22Rv1 (cell line): Measurements from ENCODE around the gene STRIP1.
"Not testable (repeated sequence)": the region's sequence is repeated elsewhere in the genome, so short reads cannot be mapped to it uniquely, and the experiment has no call there.

ENCODE experiments used
- H3K27ac ChIP-seq: fragments of 450-650 bp; 2 replicates; pipeline ENCODE4 v1.5.1; 2017
- CTCF ChIP-seq: fragments of 450-650 bp; IDR thresholded peaks from 2 replicates; pipeline ENCODE4 v1.5.1; 2017; ENCODE audit warnings: mild to moderate bottlenecking
- ZFX ChIP-seq: fragments of 450-650 bp; IDR thresholded peaks from 2 replicates; pipeline ENCODE4 v1.6.1; 2017; ENCODE audit warnings: antibody characterized with exemption, borderline replicate concordance

The STRIP1 gene

GRCh38 chr1:110017792-110018191, 16.6 kb upstream of the STRIP1 start:
- H3K27ac ChIP-seq: no peak overlapping the region
- TF ChIP-seq CTCF (no peak), ZFX (no peak)

DNA sequence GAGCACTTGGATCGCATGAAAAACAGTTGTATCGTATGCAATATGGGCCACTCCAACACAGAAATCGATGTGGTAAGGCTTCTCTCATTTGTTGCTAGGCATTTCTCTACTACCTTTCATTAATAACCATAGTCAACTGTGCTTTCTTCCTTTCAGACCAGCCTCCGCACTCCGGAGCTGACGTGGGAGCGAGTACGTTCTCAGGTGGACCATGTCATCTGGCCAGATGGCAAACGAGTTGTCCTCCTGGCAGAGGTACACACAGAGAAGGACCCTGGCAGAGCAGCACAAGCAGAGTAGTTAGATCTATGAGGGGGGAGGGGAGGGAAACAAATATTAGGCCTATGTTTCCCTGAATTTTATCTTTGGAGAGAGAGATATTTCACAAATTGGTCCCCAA, 16.0 kb upstream of the STRIP1 start:
- TF ChIP-seq ZFX: no peak
- no peak for TF ChIP-seq CTCF
- no peak overlapping the region for H3K27ac ChIP-seq

DNA sequence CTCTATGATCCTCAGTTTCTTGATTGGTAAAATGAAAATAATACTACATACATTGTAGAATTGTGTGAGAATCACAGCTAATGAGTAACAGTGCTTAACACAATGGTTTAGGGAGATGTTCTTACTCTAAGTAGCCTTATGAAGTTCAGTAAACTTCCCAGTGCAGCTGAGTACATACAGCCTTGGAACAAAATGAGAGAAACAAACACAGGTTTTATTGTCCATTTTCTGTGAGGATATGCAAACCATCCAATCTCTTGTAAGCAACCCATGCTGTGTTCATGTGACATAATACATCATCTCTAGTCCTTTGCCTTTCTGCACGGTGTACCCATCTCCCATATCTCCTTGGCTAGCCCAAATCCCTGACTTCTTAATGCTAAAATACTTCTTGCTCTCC, 14.7 kb upstream of the STRIP1 start:
- TF ChIP-seq CTCF (no peak), ZFX (no peak)
- H3K27ac ChIP-seq: no peak overlapping the region

DNA sequence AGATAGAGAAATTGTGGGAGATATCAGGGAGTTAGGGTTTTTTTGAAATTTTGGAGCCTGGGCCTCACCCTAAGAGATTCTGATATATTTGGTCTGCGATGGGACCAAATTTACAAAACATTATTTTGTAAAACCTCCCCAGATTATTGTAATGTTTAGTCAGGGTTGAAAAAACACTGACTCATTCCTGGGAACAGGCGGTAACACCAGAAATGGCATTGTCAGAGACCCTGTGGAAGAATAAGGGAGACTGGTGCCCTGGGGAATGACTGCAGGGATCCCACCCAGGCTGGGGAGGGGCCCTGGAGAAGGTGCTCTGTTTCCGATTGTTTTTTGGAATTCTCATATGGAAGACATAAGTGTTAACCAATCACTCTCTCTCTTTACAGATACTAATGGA, 13.1 kb upstream of the STRIP1 start:
- no peak overlapping the region for H3K27ac ChIP-seq
- no peak for TF ChIP-seq CTCF
- TF ChIP-seq ZFX: no peak

DNA sequence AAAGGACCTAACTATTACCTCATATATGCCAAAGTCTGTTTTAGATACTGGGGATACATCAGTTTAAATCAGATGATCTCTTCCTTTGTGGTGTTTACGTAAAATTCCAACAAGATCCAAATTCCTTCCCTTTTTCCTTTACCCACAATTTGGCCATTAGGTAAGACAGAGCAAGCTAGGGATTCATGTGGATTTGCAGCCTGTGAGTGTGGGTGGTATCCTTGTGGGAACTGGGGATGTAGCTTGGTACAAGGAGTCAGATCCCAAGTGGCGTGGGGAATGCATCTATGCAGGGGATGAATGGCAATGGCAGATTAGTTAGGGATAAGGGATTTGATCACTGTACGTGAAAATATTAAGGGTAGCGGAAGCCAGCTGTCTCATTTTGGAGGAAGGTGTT, 9.8 kb upstream of the STRIP1 start:
- no peak for TF ChIP-seq ZFX
- TF ChIP-seq CTCF: no peak
- no peak overlapping the region for H3K27ac ChIP-seq

- not testable (repeated sequence) for H3K27ac ChIP-seq
These were observed 3.7 kb upstream of the STRIP1 start for GRCh38 chr1:110030687-110031086.

DNA sequence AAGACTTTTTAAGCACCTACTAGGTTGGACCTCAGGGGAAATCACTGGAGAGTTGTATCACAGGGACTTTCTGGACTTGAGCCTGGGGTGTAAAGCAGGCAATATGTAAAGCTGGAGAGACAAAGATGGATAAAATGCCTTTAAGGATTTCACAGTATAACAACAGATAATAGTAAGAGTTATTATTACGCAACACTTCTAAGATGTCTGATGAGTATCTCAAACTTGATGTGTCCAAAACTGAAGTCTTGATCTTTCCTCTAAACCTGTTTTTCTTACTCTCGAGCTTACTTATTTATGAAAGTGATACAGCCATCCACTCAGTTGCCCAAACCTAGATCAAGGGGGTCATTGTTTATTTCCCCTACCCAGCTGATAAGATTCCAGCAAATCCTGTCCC, 2.1 kb upstream of the STRIP1 start:
- no peak overlapping the region for H3K27ac ChIP-seq
- TF ChIP-seq CTCF (no peak), ZFX (no peak)

GRCh38 chr1:110033421-110033820, 1.0 kb upstream of the STRIP1 start:
- TF ChIP-seq CTCF: no peak
- no peak for TF ChIP-seq ZFX
- no peak overlapping the region for H3K27ac ChIP-seq
